Measurements from ENCODE around the gene TSC2. TPM values are rescaled to one million over a fixed set of nuclear protein-coding genes. Genes with fewer than 3 reads are reported as not detected.

TSC2 gene
- total and polyA plus RNA-seq, 2 experiments from 2014 or later, result 123 to 152 TPM

DNA sequence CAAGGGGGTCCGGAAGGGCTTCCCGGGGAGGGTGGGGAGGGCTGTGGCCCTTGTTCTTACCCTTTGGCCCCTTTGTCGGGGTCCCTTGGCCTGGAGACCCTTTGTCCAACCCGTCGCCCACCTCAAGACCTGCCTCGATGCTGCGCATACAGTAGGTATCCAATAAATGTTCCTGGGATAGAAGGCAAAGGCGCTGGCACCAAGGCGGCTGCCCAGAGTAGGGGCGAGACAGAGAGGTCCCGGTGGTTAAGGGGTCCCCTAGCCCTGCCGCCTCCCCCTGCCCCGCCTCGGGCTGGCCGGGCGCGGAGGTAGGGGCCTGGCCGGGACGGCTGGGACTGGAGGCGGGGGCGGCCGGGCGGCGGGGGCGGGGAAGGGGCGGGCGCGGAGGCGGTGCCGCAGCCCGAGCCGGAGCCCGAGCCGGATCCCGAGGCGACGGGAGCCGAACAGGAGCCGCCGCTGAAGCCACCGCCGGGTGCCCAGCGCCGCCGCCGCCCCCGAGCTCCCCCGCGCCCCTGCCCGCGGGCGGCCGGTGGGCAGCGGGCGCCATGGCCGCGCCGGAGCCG, 21.2 kb upstream of the TSC2 start, which contains the start of gene NHERF2:
NHERF2 (plus strand) TSS at position 442 of the 563 bp plus-strand sequence; CDS start at position 546, 104 bp downstream.
- Histone ChIP-seq H3K27me3 (peaks cover 7% of the 10 kb centered on the region), H3K4me3 (peak within 1 kb of the TSS; percentile 45), H3K4me1 (ENCODE audit: low read depth) (no peaks in the 10 kb centered on the region), H3K27ac (no peak within 1 kb of the TSS), H3K36me3 (no peaks in the 10 kb centered on the region), H3K9me3 (ENCODE audit: low read depth) (no peaks in the 10 kb centered on the region)
- DNase-seq (ENCODE audit: low read depth in 1 of 2, low spot score in 1 of 2), result peak; percentile 31 to 61
- TF ChIP-seq, protein P1, sequence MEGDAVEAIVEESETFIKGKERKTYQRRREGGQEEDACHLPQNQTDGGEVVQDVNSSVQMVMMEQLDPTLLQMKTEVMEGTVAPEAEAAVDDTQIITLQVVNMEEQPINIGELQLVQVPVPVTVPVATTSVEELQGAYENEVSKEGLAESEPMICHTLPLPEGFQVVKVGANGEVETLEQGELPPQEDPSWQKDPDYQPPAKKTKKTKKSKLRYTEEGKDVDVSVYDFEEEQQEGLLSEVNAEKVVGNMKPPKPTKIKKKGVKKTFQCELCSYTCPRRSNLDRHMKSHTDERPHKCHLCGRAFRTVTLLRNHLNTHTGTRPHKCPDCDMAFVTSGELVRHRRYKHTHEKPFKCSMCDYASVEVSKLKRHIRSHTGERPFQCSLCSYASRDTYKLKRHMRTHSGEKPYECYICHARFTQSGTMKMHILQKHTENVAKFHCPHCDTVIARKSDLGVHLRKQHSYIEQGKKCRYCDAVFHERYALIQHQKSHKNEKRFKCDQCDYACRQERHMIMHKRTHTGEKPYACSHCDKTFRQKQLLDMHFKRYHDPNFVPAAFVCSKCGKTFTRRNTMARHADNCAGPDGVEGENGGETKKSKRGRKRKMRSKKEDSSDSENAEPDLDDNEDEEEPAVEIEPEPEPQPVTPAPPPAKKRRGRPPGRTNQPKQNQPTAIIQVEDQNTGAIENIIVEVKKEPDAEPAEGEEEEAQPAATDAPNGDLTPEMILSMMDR (IDR thresholded peaks at IDR 0.05; ENCODE audit: low read depth, low read length), result no peak

DNA sequence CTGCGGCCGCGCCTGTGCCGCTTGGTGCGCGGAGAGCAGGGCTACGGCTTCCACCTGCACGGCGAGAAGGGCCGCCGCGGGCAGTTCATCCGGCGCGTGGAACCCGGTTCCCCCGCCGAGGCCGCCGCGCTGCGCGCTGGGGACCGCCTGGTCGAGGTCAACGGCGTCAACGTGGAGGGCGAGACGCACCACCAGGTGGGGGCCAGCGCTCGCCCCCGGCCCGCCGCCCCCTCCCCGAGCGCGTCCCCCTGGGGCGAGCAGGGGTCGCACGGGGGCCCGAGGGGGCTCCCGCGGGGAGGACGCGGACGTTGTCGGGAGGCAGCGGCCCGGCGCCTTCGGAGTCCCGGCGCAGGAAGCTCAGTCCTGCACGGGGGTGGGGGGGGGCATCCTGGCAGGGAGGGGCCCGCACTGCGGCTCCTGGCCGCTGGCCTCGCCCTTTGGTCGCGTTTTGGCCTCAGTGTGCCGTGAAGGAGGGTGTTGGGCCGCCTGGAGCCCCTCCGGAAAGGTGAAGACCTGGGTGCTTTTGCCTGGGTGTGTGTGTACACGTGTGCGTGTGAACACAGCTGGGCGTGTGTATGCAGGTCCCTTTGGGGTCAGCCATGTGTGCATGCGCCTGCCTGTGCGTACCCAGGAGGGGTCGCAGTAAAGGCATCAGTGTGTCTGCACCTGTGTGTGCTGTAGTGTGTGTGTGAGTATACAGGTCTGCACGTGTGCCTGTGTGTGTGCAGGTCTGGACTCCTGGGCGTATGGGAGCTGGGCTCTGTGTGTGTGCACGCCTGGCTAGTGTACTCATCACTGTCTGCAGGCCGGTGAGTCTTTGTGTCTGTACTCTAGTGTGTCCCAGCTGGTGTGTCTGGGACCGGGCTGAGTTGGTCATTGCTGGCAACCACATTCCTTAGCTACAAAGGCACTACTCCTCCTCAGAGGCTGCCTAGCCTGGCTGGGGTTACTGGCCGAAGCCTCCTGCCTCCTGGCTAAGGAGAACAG, 20.5 kb upstream of the TSC2 start:
- Histone ChIP-seq H3K27ac (no peak overlapping the region), H3K4me1 (ENCODE audit: low read depth) (no peaks in the 10 kb centered on the region), H3K36me3 (no peaks in the 10 kb centered on the region), H3K27me3 (peaks cover 4% of the 10 kb centered on the region), H3K4me3 (peak overlapping the region; percentile 45), H3K9me3 (ENCODE audit: low read depth) (no peaks in the 10 kb centered on the region)
- DNase-seq (ENCODE audit: low read depth in 1 of 2, low spot score in 1 of 2), result peak in 1 of 2 donors; percentile 30
- TF ChIP-seq, protein P1 (IDR thresholded peaks at IDR 0.05; ENCODE audit: low read depth, low read length), result no peak

DNA sequence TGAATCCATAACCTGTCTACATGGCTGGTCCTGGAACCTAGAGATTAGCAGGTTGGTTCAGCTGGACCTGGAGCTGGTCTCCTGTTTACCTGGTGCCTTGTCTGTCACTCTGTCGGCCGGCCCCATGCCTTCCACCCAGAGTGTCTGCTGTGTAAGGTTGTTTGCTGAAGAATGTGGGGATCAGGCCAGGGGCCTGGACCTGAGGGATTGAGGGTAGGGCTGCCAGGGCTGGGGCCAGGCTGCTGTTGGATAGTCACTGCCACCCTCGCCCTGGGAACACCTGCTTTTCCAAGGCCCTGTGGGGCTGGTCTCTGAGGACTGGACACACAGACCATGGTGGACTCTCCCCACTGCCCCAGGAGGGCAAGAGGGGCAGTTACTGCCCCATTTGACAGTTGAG, 19.6 kb upstream of the TSC2 start:
- Histone ChIP-seq H3K27ac (no peak overlapping the region), H3K27me3 (peaks cover 4% of the 10 kb centered on the region), H3K4me3 (no peak overlapping the region), H3K36me3 (no peaks in the 10 kb centered on the region), H3K4me1 (ENCODE audit: low read depth) (no peaks in the 10 kb centered on the region), H3K9me3 (ENCODE audit: low read depth) (no peaks in the 10 kb centered on the region)
- DNase-seq (ENCODE audit: low read depth in 1 of 2, low spot score in 1 of 2), result no peak
- TF ChIP-seq, protein P1 (IDR thresholded peaks at IDR 0.05; ENCODE audit: low read depth, low read length), result no peak

DNA sequence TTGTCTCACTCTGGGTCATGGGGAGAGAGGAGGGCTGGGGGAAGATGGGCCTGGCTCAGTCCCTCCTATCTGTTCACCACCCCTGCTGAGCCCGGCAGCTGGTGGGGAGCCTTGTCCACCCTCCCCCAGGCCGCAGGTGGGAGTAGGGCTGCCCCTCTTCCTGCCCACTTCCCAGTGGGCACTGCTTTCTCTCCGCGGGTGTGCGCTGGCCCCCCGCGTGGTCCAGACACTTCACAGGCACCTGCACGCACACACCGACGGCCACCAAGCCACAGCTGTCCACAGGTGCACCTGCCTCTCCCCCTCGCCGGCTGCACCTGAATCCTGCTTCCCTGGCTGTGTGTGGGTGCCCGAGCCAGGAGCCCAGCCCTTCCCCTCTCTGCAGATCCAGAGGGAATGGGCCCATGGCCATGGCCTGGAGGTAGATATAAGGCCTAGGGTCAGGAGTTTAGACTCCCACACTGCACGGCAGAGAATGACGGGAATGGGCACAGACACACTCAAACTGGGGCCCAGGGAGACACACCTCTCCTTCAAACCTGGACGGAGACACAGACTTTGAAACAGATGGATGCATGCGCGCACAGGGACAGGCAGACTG, 19.1 kb upstream of the TSC2 start:
- TF ChIP-seq, protein P1 (IDR thresholded peaks at IDR 0.05; ENCODE audit: low read depth, low read length), result no peak
- H3K27me3 ChIP-seq, result peaks cover 4% of the 10 kb centered on the region
- no peaks in the 10 kb centered on the region for H3K36me3 ChIP-seq
- no peak overlapping the region for H3K4me3 ChIP-seq
- H3K27ac ChIP-seq, result no peak overlapping the region
- H3K4me1 ChIP-seq (ENCODE audit: low read depth), result peaks cover 4% of the 10 kb centered on the region
- H3K9me3 ChIP-seq (ENCODE audit: low read depth), result no peaks in the 10 kb centered on the region
- DNase-seq (ENCODE audit: low read depth in 1 of 2, low spot score in 1 of 2), result no peak

DNA sequence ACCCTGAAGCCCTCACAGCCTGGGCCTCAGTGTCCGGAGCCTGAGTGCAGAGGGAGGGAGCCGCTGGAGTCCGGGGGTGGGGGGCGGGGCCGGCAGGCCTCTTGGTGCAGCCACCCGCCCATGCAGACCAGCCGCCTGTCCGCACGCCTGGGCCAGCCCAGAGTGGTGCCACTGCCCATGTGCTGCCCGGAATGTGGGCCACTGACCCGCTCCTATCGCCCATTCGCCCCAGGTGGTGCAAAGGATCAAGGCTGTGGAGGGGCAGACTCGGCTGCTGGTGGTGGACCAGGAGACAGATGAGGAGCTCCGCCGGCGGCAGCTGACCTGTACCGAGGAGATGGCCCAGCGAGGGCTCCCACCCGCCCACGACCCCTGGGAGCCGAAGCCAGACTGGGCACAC, 18.4 kb upstream of the TSC2 start:
- Histone ChIP-seq H3K4me3 (no peak overlapping the region), H3K27me3 (peaks cover 4% of the 10 kb centered on the region), H3K4me1 (ENCODE audit: low read depth) (peaks cover 7% of the 10 kb centered on the region), H3K9me3 (ENCODE audit: low read depth) (no peaks in the 10 kb centered on the region), H3K36me3 (no peaks in the 10 kb centered on the region), H3K27ac (no peak overlapping the region)
- no peak for DNase-seq (ENCODE audit: low read depth in 1 of 2, low spot score in 1 of 2)
- TF ChIP-seq, protein P1 (IDR thresholded peaks at IDR 0.05; ENCODE audit: low read depth, low read length), result no peak

Measured in cardiac muscle cell (in vitro differentiated cells and primary cell).